Hepatocyte (in vitro differentiated cells): ENCODE results near the gene TCF7.

ENCODE experiments used
- EZH2 ChIP-seq: fragments of 200-600 bp; sonication (generic); IDR thresholded peaks from 2 replicates; pipeline ENCODE4 v1.6.1; 2016; ENCODE audit warnings: antibody characterized with exemption, mild to moderate bottlenecking, borderline replicate concordance
- EZH2phosphoT487 ChIP-seq: fragments of 200-600 bp; sonication (generic); IDR thresholded peaks from one replicate; pipeline ENCODE4 v1.6.1; 2018; ENCODE audit warnings: antibody characterized with exemption, mild to moderate bottlenecking, low read depth, moderate library complexity; ENCODE audit not compliant: unreplicated experiment, severe bottlenecking
- TF ChIP-seq, protein P1 (sequence below): fragments of 200-600 bp; sonication (generic); IDR thresholded peaks from 2 replicates; pipeline ENCODE4 v1.5.1; 2016; ENCODE audit warnings: antibody characterized with exemption, mild to moderate bottlenecking; ENCODE audit not compliant: poor library complexity

DNA sequence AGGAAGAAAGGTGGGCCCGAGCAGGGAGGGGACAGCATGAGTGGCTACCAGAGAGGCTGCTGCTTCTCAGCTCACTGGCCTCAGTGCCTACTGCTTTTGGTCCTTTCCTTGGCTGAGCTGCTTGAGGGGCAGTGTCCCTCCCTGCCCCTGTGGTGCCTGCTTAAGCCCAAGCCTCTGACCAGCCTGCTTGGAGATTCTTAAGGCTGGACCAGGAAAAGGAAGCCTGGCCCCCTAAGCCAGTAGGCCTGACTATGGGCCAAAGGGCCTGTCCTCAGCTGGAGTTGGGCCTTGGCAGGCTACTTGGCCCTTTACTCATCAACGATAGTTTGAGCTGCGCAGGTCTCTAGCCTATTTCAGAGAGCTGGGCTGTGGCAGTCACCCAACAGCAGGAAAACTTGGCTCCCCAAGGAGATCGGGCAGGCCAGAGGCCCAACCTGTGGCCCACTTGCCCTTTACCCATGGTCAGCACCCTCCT, 24.9 kb downstream of the TCF7 start:
- TF ChIP-seq, protein P1, sequence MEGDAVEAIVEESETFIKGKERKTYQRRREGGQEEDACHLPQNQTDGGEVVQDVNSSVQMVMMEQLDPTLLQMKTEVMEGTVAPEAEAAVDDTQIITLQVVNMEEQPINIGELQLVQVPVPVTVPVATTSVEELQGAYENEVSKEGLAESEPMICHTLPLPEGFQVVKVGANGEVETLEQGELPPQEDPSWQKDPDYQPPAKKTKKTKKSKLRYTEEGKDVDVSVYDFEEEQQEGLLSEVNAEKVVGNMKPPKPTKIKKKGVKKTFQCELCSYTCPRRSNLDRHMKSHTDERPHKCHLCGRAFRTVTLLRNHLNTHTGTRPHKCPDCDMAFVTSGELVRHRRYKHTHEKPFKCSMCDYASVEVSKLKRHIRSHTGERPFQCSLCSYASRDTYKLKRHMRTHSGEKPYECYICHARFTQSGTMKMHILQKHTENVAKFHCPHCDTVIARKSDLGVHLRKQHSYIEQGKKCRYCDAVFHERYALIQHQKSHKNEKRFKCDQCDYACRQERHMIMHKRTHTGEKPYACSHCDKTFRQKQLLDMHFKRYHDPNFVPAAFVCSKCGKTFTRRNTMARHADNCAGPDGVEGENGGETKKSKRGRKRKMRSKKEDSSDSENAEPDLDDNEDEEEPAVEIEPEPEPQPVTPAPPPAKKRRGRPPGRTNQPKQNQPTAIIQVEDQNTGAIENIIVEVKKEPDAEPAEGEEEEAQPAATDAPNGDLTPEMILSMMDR, result no peak
- TF ChIP-seq EZH2phosphoT487, result no peak
- no peak for TF ChIP-seq EZH2
